Measurements from ENCODE around the gene CACNA2D4.
"Not testable (repeated sequence)": the region's sequence is repeated elsewhere in the genome, so short reads cannot be mapped to it uniquely, and the experiment has no call there.

CACNA2D4 gene

GRCh38 chr12:1918081-1918883, at the start of gene CACNA2D4:
Gene CACNA2D4, minus strand, starts transcription at chr12:1918652. Its CDS starts 179 bp downstream, at chr12:1918473.
- no peak for DNase-seq (ENCODE audit: low spot score)

GRCh38 chr12:1966561-1967226, 48.2 kb upstream of the CACNA2D4 start:
- no peak for DNase-seq (ENCODE audit: low spot score)

- no peak for DNase-seq (ENCODE audit: low spot score)
These were observed 47.5 kb upstream of the CACNA2D4 start for GRCh38 chr12:1965916-1966315.

GRCh38 chr12:1962051-1963020, 43.9 kb upstream of the CACNA2D4 start:
- DNase-seq (ENCODE audit: low spot score), result no peak

- DNase-seq (ENCODE audit: low spot score), result no peak
These were observed 38.3 kb upstream of the CACNA2D4 start for GRCh38 chr12:1956716-1957115.

- no peak for DNase-seq (ENCODE audit: low spot score)
These were observed 31.5 kb upstream of the CACNA2D4 start for GRCh38 chr12:1949771-1950470.

- no peak for DNase-seq (ENCODE audit: low spot score)
These were observed 30.4 kb upstream of the CACNA2D4 start for GRCh38 chr12:1948883-1949282.

- DNase-seq (ENCODE audit: low spot score), result no peak
These were observed 28.6 kb upstream of the CACNA2D4 start for GRCh38 chr12:1947081-1947480.

- DNase-seq (ENCODE audit: low spot score), result no peak
These were observed 27.8 kb upstream of the CACNA2D4 start for GRCh38 chr12:1946296-1946695.

- DNase-seq (ENCODE audit: low spot score), result not testable (repeated sequence)
These were observed 27.1 kb upstream of the CACNA2D4 start for GRCh38 chr12:1945502-1945901.

- DNase-seq (ENCODE audit: low spot score), result peak; percentile 75
These were observed 21.6 kb upstream of the CACNA2D4 start for GRCh38 chr12:1939801-1940607.

GRCh38 chr12:1939331-1939730, 20.9 kb upstream of the CACNA2D4 start:
- DNase-seq (ENCODE audit: low spot score), result no peak

GRCh38 chr12:1937481-1938224, 19.2 kb upstream of the CACNA2D4 start:
- no peak for DNase-seq (ENCODE audit: low spot score)

- DNase-seq (ENCODE audit: low spot score), result no peak
These were observed 18.2 kb upstream of the CACNA2D4 start for GRCh38 chr12:1936406-1937320.

- DNase-seq (ENCODE audit: low spot score), result no peak
These were observed 17.4 kb upstream of the CACNA2D4 start for GRCh38 chr12:1935700-1936378.

- DNase-seq (ENCODE audit: low spot score), result no peak
These were observed 16.8 kb upstream of the CACNA2D4 start for GRCh38 chr12:1935242-1935641.

GRCh38 chr12:1934831-1935230, 16.4 kb upstream of the CACNA2D4 start:
- no peak for DNase-seq (ENCODE audit: low spot score)

GRCh38 chr12:1934068-1934467, 15.6 kb upstream of the CACNA2D4 start:
- no peak for DNase-seq (ENCODE audit: low spot score)

Data from RKO (cell line).